ENCODE measurements around the gene C6orf89. TPM values are rescaled to one million over a fixed set of nuclear protein-coding genes. Genes with fewer than 3 reads are reported as not detected.
A peak's percentile ranks its signal among the peaks of the same experiment; 100 is the strongest.

Gene C6orf89
- total RNA-seq, 1 experiment from 2014 or later: 61.1 TPM

GRCh38 chr6:36912586-36912985 is 26.8 kb downstream of the C6orf89 start:
- BruUV-seq (replicated peaks): no TSS peak
- CTCF ChIA-PET: interaction anchor here (0.6 kb wide), 1 partner anchor 69 kb away, joined by 4 read pairs; no protein-coding TSS in a partner anchor
- Mint-ChIP-seq H3K27ac (ENCODE audit: unreplicated experiment) (peak overlapping the region; percentile 28), H3K27me3 (ENCODE audit: unreplicated experiment) (no peaks in the 10 kb centered on the region), H3K4me3 (ENCODE audit: low read depth, unreplicated experiment) (no peak overlapping the region), H3K4me1 (ENCODE audit: low read depth, unreplicated experiment) (peaks cover 51% of the 10 kb centered on the region), H3K36me3 (ENCODE audit: insufficient read depth, unreplicated experiment) (peaks cover 22% of the 10 kb centered on the region), H3K9me3 (ENCODE audit: low read depth, unreplicated experiment) (no peaks in the 10 kb centered on the region)
- intact Hi-C loops (cut with micrococcal nuclease; ENCODE audit: unreplicated experiment): loop anchor here (10.0 kb wide), 2 partner anchors 72 to 262 kb away; partner anchors contain the start of genes MTCH1 and PIM1
- TF ChIP-seq CTCF (IDR thresholded peaks at IDR 0.05; ENCODE audit: unreplicated experiment): no peak
- no peak for DNase-seq

- no peaks in the 10 kb centered on the region for H3K9me3 Mint-ChIP-seq (ENCODE audit: low read depth, unreplicated experiment)
- TF ChIP-seq CTCF (IDR thresholded peaks at IDR 0.05; ENCODE audit: unreplicated experiment): no peak
- intact Hi-C loops (cut with micrococcal nuclease; ENCODE audit: unreplicated experiment): loop anchor here (10.0 kb wide), 2 partner anchors 72 to 262 kb away; partner anchors contain the start of genes MTCH1 and PIM1
- H3K27ac Mint-ChIP-seq (ENCODE audit: unreplicated experiment): peak overlapping the region; percentile 28
- no peaks in the 10 kb centered on the region for H3K27me3 Mint-ChIP-seq (ENCODE audit: unreplicated experiment)
- peaks cover 25% of the 10 kb centered on the region for H3K36me3 Mint-ChIP-seq (ENCODE audit: insufficient read depth, unreplicated experiment)
- no peak overlapping the region for H3K4me3 Mint-ChIP-seq (ENCODE audit: low read depth, unreplicated experiment)
- BruUV-seq (replicated peaks): no TSS peak
- CTCF ChIA-PET: interaction anchor here (1.1 to 2.7 kb wide), 3 partner anchors 24 to 137 kb away, joined by 4 to 58 read pairs (median 10); no protein-coding TSS in a partner anchor
- DNase-seq: no peak
- H3K4me1 Mint-ChIP-seq (ENCODE audit: low read depth, unreplicated experiment): peaks cover 51% of the 10 kb centered on the region
These were observed 27.3 kb downstream of the C6orf89 start for GRCh38 chr6:36913082-36913481.

GRCh38 chr6:36914227-36914794 is 28.6 kb downstream of the C6orf89 start:
- Mint-ChIP-seq H3K27ac (ENCODE audit: unreplicated experiment) (peak overlapping the region; percentile 68), H3K36me3 (ENCODE audit: insufficient read depth, unreplicated experiment) (peaks cover 25% of the 10 kb centered on the region), H3K27me3 (ENCODE audit: unreplicated experiment) (no peaks in the 10 kb centered on the region), H3K4me3 (ENCODE audit: low read depth, unreplicated experiment) (peak overlapping the region; percentile 34), H3K9me3 (ENCODE audit: low read depth, unreplicated experiment) (no peaks in the 10 kb centered on the region), H3K4me1 (ENCODE audit: low read depth, unreplicated experiment) (peaks cover 58% of the 10 kb centered on the region)
- CTCF ChIA-PET: interaction anchor here (0.6 to 2.7 kb wide), 27 partner anchors 9 to 1012 kb away, joined by 3 to 58 read pairs (median 4); partner anchors contain the start of genes C6orf89, MTCH1, PIM1 and PPIL1
- BruUV-seq (replicated peaks): no TSS peak
- intact Hi-C loops (cut with micrococcal nuclease; ENCODE audit: unreplicated experiment): loop anchor here (1.0 to 10.0 kb wide), 4 partner anchors 29 to 260 kb away; partner anchors contain the start of genes C6orf89, MTCH1 and PIM1
- TF ChIP-seq CTCF (IDR thresholded peaks at IDR 0.05; ENCODE audit: unreplicated experiment): peak; percentile 47
- peak; percentile 88 for DNase-seq

- Mint-ChIP-seq H3K36me3 (ENCODE audit: insufficient read depth, unreplicated experiment) (peaks cover 33% of the 10 kb centered on the region), H3K4me1 (ENCODE audit: low read depth, unreplicated experiment) (peaks cover 69% of the 10 kb centered on the region), H3K27ac (ENCODE audit: unreplicated experiment) (peak overlapping the region; percentile 15), H3K4me3 (ENCODE audit: low read depth, unreplicated experiment) (no peak overlapping the region), H3K27me3 (ENCODE audit: unreplicated experiment) (no peaks in the 10 kb centered on the region), H3K9me3 (ENCODE audit: low read depth, unreplicated experiment) (no peaks in the 10 kb centered on the region)
- TF ChIP-seq CTCF (IDR thresholded peaks at IDR 0.05; ENCODE audit: unreplicated experiment): no peak
- CTCF ChIA-PET: interaction anchor here (2.0 to 2.7 kb wide), 2 partner anchors 71 to 102 kb away, joined by 11 to 58 read pairs; partner anchors contain the start of gene MTCH1
- intact Hi-C loops (cut with micrococcal nuclease; ENCODE audit: unreplicated experiment): loop anchor here (10.0 kb wide), 2 partner anchors 69 to 259 kb away; partner anchors contain the start of genes MTCH1 and PIM1
- BruUV-seq (replicated peaks): no TSS peak
- DNase-seq: no peak
These were observed 29.8 kb downstream of the C6orf89 start for GRCh38 chr6:36915599-36915998.
